Cortex of kidney (tissue), 1 donor: ENCODE results near the gene THADA.
"Not testable (repeated sequence)": the region's sequence is repeated elsewhere in the genome, so short reads cannot be mapped to it uniquely, and the experiment has no call there.

Source experiments
- DNase-seq: peaks from one replicate; lab custom pipeline; 2025; lab: John Stamatoyannopoulos, UW

Gene THADA

GRCh38 chr2:43539436-43539835 is 56.4 kb downstream of the THADA start:
- DNase-seq: no peak

DNA sequence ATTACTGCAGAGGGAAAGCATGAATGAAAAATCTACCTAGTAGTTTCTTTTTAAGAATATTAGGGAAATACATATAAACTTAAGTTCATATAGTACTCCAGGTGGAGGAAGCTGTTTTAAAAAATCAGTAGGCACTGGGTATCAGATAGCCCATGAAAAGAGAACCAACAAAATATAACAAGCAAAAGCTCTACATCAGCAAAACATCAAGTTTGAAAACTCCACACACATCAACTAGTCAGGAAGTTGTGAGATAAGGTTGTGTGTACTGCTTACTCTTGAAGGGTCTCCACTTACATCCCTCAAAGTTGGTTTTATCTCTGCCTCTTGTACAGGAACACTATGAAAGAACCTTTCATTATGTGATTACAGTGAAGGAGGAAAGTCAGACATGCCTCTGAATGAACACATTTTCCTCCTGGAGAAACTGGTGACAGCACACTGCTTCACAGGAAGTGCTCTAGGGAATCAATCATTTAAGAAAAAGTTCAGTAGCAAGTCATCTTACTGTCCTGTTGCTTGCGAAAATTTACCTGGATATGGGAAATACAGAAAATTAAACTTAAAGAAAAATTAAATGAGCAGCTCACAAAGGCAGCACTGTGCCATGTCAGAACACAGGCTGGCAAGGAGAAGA is 57.7 kb downstream of the THADA start:
- no peak for DNase-seq

DNA sequence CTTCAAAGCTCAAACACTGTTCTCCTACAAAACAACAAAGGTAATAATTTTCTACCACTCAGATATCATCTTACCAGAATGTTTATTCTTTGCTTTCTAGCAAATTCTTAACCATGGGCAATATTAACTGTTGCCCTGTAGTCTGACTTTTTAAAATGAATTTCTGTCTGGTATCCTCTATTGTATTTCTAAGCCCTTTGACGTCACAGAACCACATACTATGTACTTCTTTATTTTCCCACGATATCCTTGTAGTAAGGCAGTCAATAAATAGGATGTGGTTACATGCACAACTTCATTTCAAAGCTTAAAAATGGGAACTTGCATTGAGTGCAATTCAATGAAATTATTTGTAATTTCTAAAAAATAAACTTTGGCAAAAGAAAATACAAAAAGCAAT is 58.7 kb downstream of the THADA start:
- no peak for DNase-seq

- no peak for DNase-seq
Measured at GRCh38 chr2:43534569-43534968, 61.3 kb downstream of the THADA start.

DNA sequence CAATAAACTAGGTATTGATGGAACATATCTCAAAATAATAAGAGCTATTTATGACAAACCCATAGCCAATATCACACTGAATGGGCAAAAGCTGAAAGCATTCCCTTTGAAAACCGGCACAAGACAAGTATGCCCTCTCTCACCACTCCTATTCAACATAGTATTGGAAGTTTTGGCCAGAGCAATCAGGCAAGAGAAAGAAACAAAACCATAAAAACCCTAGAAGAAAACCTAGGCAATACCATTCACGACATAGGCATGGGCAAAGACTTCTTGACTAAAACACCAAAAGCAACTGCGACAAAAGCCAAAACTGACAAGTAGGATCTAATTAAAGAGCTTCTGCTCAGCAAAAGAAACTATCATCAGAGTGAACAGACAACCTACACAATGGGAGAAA is 63.3 kb downstream of the THADA start:
- DNase-seq: not testable (repeated sequence)

- no peak for DNase-seq
Measured at GRCh38 chr2:43531251-43531650, 64.6 kb downstream of the THADA start.

- no peak for DNase-seq
Measured at GRCh38 chr2:43526994-43527393, 68.8 kb downstream of the THADA start.

GRCh38 chr2:43525506-43525905 is 70.3 kb downstream of the THADA start:
- no peak for DNase-seq

GRCh38 chr2:43524177-43524965 is 71.5 kb downstream of the THADA start:
- no peak for DNase-seq

DNA sequence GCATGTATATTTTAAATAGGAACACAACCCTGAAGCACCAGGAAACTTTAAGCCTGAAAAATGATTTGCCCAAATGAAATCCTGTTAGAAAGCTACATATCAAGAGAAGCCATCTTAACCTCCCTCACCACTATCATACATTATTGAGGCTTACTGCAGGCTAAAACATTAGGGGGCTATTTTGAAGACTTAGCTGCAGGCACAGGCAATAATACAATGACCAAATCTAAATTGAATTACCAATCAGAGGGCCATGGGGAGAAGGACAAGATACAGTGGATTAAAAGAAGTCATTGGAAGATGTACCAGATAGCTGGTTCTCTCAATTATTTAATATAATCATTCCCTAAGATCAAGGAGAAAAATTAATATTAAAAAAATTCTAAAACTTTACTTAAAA is 73.7 kb downstream of the THADA start:
- no peak for DNase-seq

- DNase-seq: no peak
Measured at GRCh38 chr2:43521568-43521967, 74.3 kb downstream of the THADA start.

DNA sequence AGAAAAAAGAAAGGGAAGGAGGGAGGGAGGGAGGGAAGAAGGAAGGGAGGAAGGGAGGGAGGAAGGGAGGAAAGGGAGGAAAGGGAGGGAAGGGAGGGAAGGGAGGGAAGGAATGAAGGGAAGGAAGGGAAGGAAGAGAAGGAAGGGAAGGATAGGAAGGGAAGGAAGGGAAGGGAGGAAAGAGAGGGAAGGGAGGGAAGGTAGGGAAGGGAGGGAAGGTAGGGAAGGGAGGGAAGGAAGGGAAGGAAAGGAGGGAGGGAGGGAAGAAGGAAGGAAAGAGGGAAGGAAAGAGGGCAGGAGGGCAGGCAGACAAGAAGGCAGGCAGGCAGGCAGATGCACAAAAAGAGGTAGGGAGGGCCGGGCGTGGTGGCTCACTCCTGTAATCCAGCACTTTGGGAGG is 74.9 kb downstream of the THADA start:
- no peak for DNase-seq

DNA sequence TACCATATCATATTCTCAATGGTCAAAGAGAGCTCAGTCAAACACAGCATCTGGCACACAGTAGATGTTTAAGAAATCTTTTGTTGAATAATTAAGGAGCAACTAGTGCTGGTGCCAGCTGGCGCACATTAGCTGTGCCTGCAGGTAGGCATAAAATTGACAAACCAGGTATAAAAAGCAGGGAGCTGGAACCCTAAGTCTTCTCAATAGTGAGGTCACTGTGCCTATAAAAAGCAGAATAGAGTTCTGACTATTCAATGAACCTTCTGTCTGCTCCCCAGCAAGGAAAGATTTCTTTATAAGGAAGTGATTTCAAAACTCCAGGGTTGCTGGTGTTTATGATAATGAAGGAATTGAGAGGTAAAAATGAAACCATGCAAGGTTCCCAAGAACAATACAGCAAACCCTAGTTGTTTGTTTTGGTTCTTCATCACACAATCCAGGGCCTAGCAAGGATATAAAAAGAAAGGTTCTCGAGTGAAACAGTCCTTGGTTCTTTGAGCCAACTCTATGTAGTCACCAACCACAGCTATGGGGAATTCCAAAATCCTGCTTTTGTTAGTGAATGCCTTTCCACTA is 76.1 kb downstream of the THADA start:
- DNase-seq: no peak

GRCh38 chr2:43518718-43519117 is 77.1 kb downstream of the THADA start:
- no peak for DNase-seq

DNA sequence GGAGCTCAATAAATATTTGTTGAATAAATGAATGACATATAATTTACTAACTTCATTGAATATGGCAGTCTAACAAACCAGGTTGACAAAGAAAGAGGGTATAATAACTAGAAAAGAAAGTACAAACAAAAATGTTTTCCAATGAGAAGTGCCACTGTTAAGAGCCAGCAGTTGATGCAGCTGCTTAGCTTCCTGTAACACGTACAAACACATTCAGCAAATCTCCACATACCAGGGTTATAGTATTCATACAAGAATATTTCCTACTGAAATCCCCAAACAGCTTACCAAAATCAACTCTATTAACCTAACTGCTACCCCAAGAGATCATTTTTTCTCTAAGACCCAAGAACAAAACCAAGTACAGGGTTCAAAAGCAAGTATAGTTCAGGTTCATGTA is 77.7 kb downstream of the THADA start:
- DNase-seq: no peak

DNA sequence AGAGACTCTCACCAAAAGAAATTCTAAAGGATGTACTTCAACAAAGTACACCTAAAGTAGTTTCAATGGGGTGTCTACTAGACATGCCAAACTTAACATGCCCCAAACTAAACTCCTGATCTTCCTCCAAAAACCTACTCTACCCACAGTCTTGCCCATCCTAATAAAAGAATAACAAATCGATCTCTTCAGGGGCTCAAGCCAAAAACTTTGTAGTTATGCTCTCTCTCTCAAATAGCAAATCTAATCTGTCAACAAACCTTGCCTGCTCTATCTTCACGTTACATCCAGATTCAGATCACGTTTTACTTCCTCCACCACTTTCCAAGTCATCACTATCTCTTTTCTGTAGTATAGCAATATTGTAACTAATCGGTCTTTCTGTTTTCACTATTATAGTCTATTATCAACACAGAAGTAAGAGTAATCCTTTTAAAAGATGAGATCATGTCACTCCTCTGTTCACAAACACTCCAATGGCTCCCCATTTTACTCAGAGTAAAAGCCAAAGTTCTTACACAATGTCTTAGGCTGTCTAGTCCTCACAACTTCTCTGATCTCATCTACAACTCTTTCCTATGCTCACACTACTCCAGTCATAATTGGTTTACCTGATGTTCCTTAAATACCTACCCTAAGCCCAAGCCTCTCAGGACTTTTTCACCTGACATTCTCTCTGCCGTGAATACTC is 79.9 kb downstream of the THADA start:
- no peak for DNase-seq

DNA sequence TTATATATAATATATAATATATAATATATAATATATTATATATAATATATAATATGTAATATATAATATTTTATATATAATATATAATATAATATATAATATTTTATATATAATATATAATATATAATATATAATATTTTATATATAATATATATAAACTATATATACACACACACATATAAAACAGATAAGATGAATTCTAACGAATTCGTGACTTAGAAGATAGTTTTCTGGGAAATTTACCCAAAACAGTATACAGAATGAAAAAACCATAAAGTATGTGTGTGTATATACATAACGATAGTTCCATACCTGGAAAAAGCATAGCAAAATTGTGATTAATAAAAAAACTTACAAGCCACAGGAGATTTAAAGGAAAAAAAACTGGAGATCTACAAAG is 80.6 kb downstream of the THADA start:
- DNase-seq: no peak

GRCh38 chr2:43513796-43514195 is 82.0 kb downstream of the THADA start:
- DNase-seq: no peak

DNA sequence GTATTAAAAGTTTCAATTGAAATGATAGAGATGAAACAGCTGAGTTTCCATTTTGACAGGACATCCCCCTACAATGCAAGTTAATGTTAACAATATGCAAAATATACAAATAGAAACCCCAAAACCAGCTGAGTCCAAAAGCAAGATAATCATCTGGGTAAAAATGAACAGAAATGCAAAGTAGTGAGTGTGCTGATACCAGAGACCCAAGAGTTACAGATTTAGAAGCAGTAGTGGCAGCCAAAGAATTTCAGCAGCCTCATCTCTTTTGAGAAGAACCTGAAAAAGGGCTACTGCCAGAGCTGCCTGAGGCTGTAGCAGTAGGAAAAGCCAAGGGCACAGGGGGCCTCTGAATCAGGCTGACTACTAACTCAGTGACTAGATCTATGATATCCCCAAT is 82.6 kb downstream of the THADA start:
- DNase-seq: no peak

DNA sequence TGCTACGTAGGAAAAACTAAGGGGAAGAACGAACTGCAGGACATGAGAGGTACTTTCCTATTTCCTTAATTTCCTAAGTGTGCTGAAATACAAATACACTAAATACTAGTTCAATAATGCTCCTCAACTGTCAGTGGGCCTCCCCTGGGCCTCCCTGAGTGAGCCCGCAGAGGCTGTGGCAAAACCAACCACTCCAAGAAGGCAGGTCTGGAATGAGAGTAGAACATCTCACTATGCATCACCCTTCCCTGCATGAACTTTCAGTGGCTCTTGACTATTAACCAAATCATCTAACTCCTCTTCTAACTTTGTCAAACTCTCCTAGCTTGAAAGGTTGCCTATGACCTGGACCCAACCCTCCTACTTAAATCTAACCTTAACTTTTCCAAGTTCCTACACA is 84.6 kb downstream of the THADA start:
- DNase-seq: no peak

DNA sequence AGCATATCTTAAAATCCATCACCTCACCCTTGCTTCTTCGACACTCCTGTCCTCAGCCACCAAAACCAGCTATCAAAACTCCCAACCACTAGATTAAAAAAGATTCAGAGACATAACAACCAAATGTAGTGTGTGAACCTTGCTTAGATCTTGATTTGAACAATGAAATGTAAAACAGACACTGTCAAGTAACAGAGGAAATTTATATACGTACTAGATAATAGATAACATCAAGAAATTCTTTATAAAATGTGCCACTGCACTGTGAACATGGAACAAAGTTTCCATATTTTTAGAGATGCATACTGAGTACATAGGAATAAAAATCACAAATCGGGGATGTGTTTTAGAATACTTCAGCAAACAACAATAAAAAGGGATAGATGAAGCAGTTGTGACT is 86.0 kb downstream of the THADA start:
- DNase-seq: no peak

DNA sequence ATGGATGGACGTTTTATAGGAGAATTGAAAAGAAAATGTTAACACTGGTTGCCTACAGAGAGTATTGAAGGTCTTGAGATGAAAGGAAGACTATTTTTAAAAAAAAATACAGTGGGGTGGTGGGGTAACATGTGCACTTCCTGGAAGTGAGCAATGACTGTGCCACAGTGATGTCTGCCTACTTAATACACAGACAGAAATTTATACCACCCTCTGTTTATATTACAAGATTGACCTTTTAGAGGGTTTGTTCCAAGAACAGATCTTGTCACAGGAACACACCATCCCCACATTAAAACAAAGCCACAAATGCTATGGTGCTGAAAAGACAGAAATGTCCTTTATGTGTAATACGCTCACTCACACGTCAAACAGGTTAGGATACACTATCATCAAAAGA is 87.6 kb downstream of the THADA start:
- DNase-seq: no peak

DNA sequence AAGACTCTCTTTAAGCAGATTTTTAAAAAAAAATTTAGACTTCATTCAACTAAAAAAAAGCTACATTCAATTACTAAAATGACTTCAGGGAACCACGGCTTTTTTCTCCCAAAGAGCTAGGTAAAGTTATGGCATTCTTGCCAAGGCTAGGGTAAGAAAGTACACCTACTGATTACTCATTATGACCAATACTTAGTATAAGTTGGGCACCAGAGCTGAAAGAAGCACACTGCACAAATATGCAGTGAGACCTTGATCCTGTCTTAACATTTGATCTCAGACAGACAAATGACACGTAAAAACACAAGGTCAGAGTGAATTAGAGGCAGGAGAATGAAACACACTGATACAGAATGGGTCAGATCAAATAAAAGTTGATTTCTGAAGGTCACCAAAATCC is 88.7 kb downstream of the THADA start:
- DNase-seq: no peak
